ENCODE measurements around the gene ZBTB25. TPM values are rescaled to one million over a fixed set of nuclear protein-coding genes. Genes with fewer than 3 reads are reported as not detected.

ZBTB25 gene
- polyA plus RNA-seq, 1 donor (not counting 4 experiments of a cell fraction or from before 2014, with no cell fraction given) = 6.8 TPM

DNA sequence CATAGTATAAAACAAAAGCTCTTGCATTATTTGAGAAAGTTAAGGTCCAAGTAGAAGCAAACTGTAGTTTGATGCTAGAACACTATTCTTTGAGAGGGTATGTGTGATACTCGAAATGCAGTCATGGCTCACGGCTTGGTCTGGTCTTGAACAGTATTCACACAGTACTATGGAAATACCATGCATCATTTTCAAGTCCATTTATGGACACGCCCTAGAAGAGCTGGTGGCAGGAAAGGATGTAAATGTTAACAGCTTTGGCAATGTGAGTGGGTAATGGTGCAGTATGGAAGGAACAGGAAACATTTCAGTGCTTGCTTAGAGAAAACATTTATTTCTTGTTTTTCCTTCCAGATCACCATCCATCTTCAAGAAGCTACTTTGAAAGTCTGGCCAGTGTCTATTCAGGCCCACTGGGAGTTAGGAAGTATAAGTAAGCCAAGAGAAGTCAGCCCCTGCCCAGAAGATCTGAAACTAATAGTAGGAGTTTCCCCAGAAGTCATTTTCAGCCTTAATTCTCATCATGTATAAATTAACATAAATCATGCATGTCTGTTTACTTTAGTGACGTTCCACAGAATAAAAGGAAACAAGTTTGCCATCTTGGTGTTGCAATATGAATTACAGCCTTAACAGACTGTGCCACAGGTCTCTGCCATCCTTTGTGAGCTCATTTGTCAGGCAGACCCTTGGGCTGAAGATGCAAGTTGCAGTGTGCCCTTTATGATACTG, 44.1 kb downstream of the ZBTB25 start:
- no peaks in the 10 kb centered on the region for H3K9me3 ChIP-seq (ENCODE audit: control insufficient read depth, low read depth, low read length)
- TF ChIP-seq, protein P1, sequence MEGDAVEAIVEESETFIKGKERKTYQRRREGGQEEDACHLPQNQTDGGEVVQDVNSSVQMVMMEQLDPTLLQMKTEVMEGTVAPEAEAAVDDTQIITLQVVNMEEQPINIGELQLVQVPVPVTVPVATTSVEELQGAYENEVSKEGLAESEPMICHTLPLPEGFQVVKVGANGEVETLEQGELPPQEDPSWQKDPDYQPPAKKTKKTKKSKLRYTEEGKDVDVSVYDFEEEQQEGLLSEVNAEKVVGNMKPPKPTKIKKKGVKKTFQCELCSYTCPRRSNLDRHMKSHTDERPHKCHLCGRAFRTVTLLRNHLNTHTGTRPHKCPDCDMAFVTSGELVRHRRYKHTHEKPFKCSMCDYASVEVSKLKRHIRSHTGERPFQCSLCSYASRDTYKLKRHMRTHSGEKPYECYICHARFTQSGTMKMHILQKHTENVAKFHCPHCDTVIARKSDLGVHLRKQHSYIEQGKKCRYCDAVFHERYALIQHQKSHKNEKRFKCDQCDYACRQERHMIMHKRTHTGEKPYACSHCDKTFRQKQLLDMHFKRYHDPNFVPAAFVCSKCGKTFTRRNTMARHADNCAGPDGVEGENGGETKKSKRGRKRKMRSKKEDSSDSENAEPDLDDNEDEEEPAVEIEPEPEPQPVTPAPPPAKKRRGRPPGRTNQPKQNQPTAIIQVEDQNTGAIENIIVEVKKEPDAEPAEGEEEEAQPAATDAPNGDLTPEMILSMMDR (optimal IDR thresholded peaks at IDR 0.05 in 1 of 3, IDR thresholded peaks at IDR 0.05 in 1 of 3, conservative IDR thresholded peaks at IDR 0.05 in 1 of 3; ENCODE audit: extremely low read depth in 1 of 3, insufficient read depth in 2 of 3, low read length in 3 of 3) = no peak
- no peak for TF ChIP-seq EZH2 (IDR thresholded peaks at IDR 0.05; ENCODE audit: low read length)
- peaks cover under 1% of the 10 kb centered on the region for H3K4me1 ChIP-seq (ENCODE audit: control insufficient read depth, extremely low read depth, insufficient read depth, low read length)
- no peak overlapping the region for H3K4me3 ChIP-seq (ENCODE audit: control insufficient read depth in 2 of 3, extremely low read depth in 1 of 3, insufficient read depth in 2 of 3, low read depth in 1 of 3, low read length in 3 of 3)
- peaks cover 13 to 19% of the 10 kb centered on the region in 2 experiments for H3K36me3 ChIP-seq (ENCODE audit: control insufficient read depth in 2 of 2, extremely low read depth in 1 of 2, insufficient read depth in 2 of 2, low read length in 2 of 2)
- no peaks in the 10 kb centered on the region for H4K20me1 ChIP-seq (ENCODE audit: control insufficient read depth, extremely low read depth, insufficient read depth, low read length)
- no peak overlapping the region for H3K27ac ChIP-seq (ENCODE audit: control insufficient read depth, insufficient read depth, low read length)
- no peaks in the 10 kb centered on the region for H3K79me2 ChIP-seq (ENCODE audit: control insufficient read depth, insufficient read depth, low read length)
- H3K9me1 ChIP-seq (ENCODE audit: control insufficient read depth, extremely low read depth, insufficient read depth, low read length) = no peaks in the 10 kb centered on the region
- DNase-seq (ENCODE audit: low read depth, low spot score) = no peak
- no peaks in the 10 kb centered on the region for H3K27me3 ChIP-seq (ENCODE audit: control insufficient read depth, extremely low read depth, insufficient read depth, low read length)
- no peak overlapping the region for H2AFZ ChIP-seq (ENCODE audit: control insufficient read depth, low read length)
- H3K4me2 ChIP-seq (ENCODE audit: control insufficient read depth, extremely low read depth, insufficient read depth, low read depth, low read length) = no peak overlapping the region
- no peak overlapping the region for H3K9ac ChIP-seq (ENCODE audit: control insufficient read depth, extremely low read depth, insufficient read depth, low read length)
- FAIRE-seq = no peak
- dilution Hi-C loops (cut with MboI; ENCODE audit: extremely low pct_ligation_motif_present, low sequenced_read_pairs) = no loop called here

- Histone ChIP-seq H2AFZ (ENCODE audit: control insufficient read depth, low read length) (no peak overlapping the region), H3K9me3 (ENCODE audit: control insufficient read depth, low read depth, low read length) (no peaks in the 10 kb centered on the region), H3K27me3 (ENCODE audit: control insufficient read depth, extremely low read depth, insufficient read depth, low read length) (no peaks in the 10 kb centered on the region), H3K79me2 (ENCODE audit: control insufficient read depth, insufficient read depth, low read length) (no peaks in the 10 kb centered on the region), H3K4me3 (ENCODE audit: control insufficient read depth in 2 of 3, extremely low read depth in 1 of 3, insufficient read depth in 2 of 3, low read depth in 1 of 3, low read length in 3 of 3) (no peak overlapping the region), H3K36me3 (ENCODE audit: control insufficient read depth in 2 of 2, extremely low read depth in 1 of 2, insufficient read depth in 2 of 2, low read length in 2 of 2) (peaks cover 17 to 24% of the 10 kb centered on the region in 2 experiments), H3K4me2 (ENCODE audit: control insufficient read depth, extremely low read depth, insufficient read depth, low read depth, low read length) (no peak overlapping the region), H3K27ac (ENCODE audit: control insufficient read depth, insufficient read depth, low read length) (no peak overlapping the region), H3K9ac (ENCODE audit: control insufficient read depth, extremely low read depth, insufficient read depth, low read length) (no peak overlapping the region), H3K4me1 (ENCODE audit: control insufficient read depth, extremely low read depth, insufficient read depth, low read length) (no peaks in the 10 kb centered on the region), H3K9me1 (ENCODE audit: control insufficient read depth, extremely low read depth, insufficient read depth, low read length) (no peaks in the 10 kb centered on the region), H4K20me1 (ENCODE audit: control insufficient read depth, extremely low read depth, insufficient read depth, low read length) (no peaks in the 10 kb centered on the region)
- dilution Hi-C loops (cut with MboI; ENCODE audit: extremely low pct_ligation_motif_present, low sequenced_read_pairs) = no loop called here
- no peak for FAIRE-seq
- no peak for TF ChIP-seq EZH2 (IDR thresholded peaks at IDR 0.05; ENCODE audit: low read length)
- TF ChIP-seq, protein P1 (optimal IDR thresholded peaks at IDR 0.05 in 1 of 3, IDR thresholded peaks at IDR 0.05 in 1 of 3, conservative IDR thresholded peaks at IDR 0.05 in 1 of 3; ENCODE audit: extremely low read depth in 1 of 3, insufficient read depth in 2 of 3, low read length in 3 of 3) = no peak
- no peak for DNase-seq (ENCODE audit: low read depth, low spot score)
Measured at GRCh38 chr14:64454671-64455070, 49.0 kb downstream of the ZBTB25 start.
